ENCODE measurements around the gene AK9.
"Not testable (repeated sequence)": the region's sequence is repeated elsewhere in the genome, so short reads cannot be mapped to it uniquely, and the experiment has no call there.

DNA sequence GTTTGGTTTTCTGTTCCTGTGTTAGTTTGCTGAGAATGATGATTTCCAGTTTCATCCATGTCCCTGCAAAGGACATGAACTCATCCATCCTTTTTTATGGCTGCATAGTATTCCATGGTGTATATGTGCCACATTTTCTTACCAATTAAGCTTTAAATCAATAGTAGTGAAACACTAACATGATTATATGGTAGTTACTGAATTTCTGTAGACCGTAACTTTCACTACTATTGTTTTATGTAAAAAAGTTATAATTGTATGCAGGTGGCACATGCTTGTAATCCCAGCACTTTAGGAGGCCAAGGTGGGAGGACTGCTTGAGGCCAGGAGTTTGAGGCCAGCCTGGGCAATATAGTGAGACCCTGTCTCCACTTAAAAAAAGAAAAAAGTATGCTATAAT lies 229.8 kb downstream of the AK9 start:
- TF ChIP-seq, protein P1, sequence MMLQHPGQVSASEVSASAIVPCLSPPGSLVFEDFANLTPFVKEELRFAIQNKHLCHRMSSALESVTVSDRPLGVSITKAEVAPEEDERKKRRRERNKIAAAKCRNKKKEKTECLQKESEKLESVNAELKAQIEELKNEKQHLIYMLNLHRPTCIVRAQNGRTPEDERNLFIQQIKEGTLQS (IDR thresholded peaks at IDR 0.05; ENCODE audit: borderline replicate concordance, extremely low read depth, low read depth, low read length) = not testable (repeated sequence)
- TF ChIP-seq ESRRA (IDR thresholded peaks at IDR 0.05; ENCODE audit: low read length); BACH1 (IDR thresholded peaks at IDR 0.05; ENCODE audit: borderline replicate concordance): not testable (repeated sequence)
- TF ChIP-seq, protein P2, sequence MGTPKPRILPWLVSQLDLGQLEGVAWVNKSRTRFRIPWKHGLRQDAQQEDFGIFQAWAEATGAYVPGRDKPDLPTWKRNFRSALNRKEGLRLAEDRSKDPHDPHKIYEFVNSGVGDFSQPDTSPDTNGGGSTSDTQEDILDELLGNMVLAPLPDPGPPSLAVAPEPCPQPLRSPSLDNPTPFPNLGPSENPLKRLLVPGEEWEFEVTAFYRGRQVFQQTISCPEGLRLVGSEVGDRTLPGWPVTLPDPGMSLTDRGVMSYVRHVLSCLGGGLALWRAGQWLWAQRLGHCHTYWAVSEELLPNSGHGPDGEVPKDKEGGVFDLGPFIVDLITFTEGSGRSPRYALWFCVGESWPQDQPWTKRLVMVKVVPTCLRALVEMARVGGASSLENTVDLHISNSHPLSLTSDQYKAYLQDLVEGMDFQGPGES (IDR thresholded peaks at IDR 0.05) = not testable (repeated sequence)

Data from GM12878 (cell line).